Karpas-422 (cell line): Measurements from ENCODE around the gene FRAS1. TPM values are rescaled to one million over a fixed set of nuclear protein-coding genes. Genes with fewer than 3 reads are reported as not detected.

ENCODE experiments used
- DNase-seq: peaks from one replicate; pipeline ENCODE4 v3.0.0-alpha.2; 2015
- H2AFZ ChIP-seq: fragments of 200-600 bp; sonication (generic); 2 replicates; pipeline ENCODE4 v1.6.1; 2014; ENCODE audit warnings: antibody characterized with exemption, low read length, mixed read lengths
- H3K27ac ChIP-seq: fragments of 200-600 bp; sonication (generic); 2 replicates; pipeline ENCODE4 v1.5.1; 2014; ENCODE audit warnings: mild to moderate bottlenecking, low read length, moderate library complexity
- H3K27me3 ChIP-seq: fragments of 200-600 bp; sonication (generic); 2 replicates; pipeline ENCODE4 v1.6.1; 2014; ENCODE audit warnings: low read length, mixed read lengths
- H3K36me3 ChIP-seq: fragments of 200-600 bp; sonication (generic); 2 replicates; pipeline ENCODE4 v1.6.1; 2014; ENCODE audit warnings: low read length, mixed read lengths; ENCODE audit not compliant: insufficient read depth
- H3K4me1 ChIP-seq: fragments of 200-600 bp; sonication (generic); 2 replicates; pipeline ENCODE4 v1.6.1; 2014; ENCODE audit warnings: mild to moderate bottlenecking, low read length, mixed read lengths
- H3K4me2 ChIP-seq: fragments of 200-600 bp; sonication (generic); 2 replicates; pipeline ENCODE4 v1.6.1; 2014; ENCODE audit warnings: low read length, low read depth, mild to moderate bottlenecking; ENCODE audit not compliant: poor library complexity, severe bottlenecking
- H3K4me3 ChIP-seq: fragments of 200-600 bp; sonication (generic); 2 replicates; pipeline ENCODE4 v1.5.1; 2014; ENCODE audit warnings: mild to moderate bottlenecking, antibody characterized with exemption, low read length, mixed read lengths
- H3K79me2 ChIP-seq: fragments of 200-600 bp; sonication (generic); 2 replicates; pipeline ENCODE4 v1.6.1; 2014; ENCODE audit warnings: mild to moderate bottlenecking, low read length, mixed read lengths
- H3K9ac ChIP-seq: fragments of 200-600 bp; sonication (generic); 2 replicates; pipeline ENCODE4 v1.6.0; 2014; ENCODE audit warnings: low read length
- H3K9me2 ChIP-seq: fragments of 200-600 bp; sonication (generic), shearing (Covaris generic); replicated peaks from 2 replicates; pipeline ENCODE4 v1.6.0; 2014; ENCODE audit warnings: mild to moderate bottlenecking, low read length, moderate library complexity; ENCODE audit not compliant: insufficient read depth
- H3K9me3 ChIP-seq: fragments of 300-700, 200-600 bp; sonication (generic); 2 replicates; pipeline ENCODE4 v1.6.1; 2014; ENCODE audit warnings: low read length, mixed read lengths
- H4K20me1 ChIP-seq: fragments of 200-600 bp; sonication (generic); 2 replicates; pipeline ENCODE4 v1.6.1; 2014; ENCODE audit warnings: mild to moderate bottlenecking, antibody characterized with exemption, low read length, low read depth; ENCODE audit not compliant: insufficient read depth
- total RNA-seq: library from RNA; depleted of rRNA; stranded (reverse); fragments of >200 nt; shearing (Covaris generic); gene quantifications from 2 replicates; pipeline ENCODE4 v1.2.3, GENCODE V29; 2014; ENCODE audit warnings: low replicate concordance

The FRAS1 gene
- total RNA-seq, 1 experiment from 2014 or later, result not detected

- Histone ChIP-seq H3K9me3 (no peaks in the 10 kb centered on the region), H2AFZ (no peak overlapping the region), H3K36me3 (no peaks in the 10 kb centered on the region), H3K79me2 (no peaks in the 10 kb centered on the region), H3K27ac (no peak overlapping the region), H3K9ac (no peak overlapping the region), H3K4me3 (no peak overlapping the region), H3K4me2 (no peak overlapping the region), H3K4me1 (no peaks in the 10 kb centered on the region), H3K27me3 (no peaks in the 10 kb centered on the region), H4K20me1 (no peaks in the 10 kb centered on the region), H3K9me2 (no peaks in the 10 kb centered on the region)
- no peak for DNase-seq
Observed at GRCh38 chr4:78524009-78524408, 466.9 kb downstream of the FRAS1 start.

GRCh38 chr4:78525559-78525958 is 468.4 kb downstream of the FRAS1 start:
- Histone ChIP-seq H3K9me3 (no peaks in the 10 kb centered on the region), H3K9ac (no peak overlapping the region), H3K9me2 (no peaks in the 10 kb centered on the region), H4K20me1 (no peaks in the 10 kb centered on the region), H3K79me2 (no peaks in the 10 kb centered on the region), H3K27me3 (no peaks in the 10 kb centered on the region), H3K4me3 (no peak overlapping the region), H3K27ac (no peak overlapping the region), H3K36me3 (no peaks in the 10 kb centered on the region), H3K4me2 (no peak overlapping the region), H2AFZ (no peak overlapping the region), H3K4me1 (no peaks in the 10 kb centered on the region)
- no peak for DNase-seq

- Histone ChIP-seq H3K9me3 (no peaks in the 10 kb centered on the region), H4K20me1 (no peaks in the 10 kb centered on the region), H3K36me3 (no peaks in the 10 kb centered on the region), H3K4me2 (no peak overlapping the region), H3K9ac (no peak overlapping the region), H3K27me3 (no peaks in the 10 kb centered on the region), H3K79me2 (no peaks in the 10 kb centered on the region), H3K4me1 (no peaks in the 10 kb centered on the region), H3K4me3 (no peak overlapping the region), H2AFZ (no peak overlapping the region), H3K9me2 (no peaks in the 10 kb centered on the region), H3K27ac (no peak overlapping the region)
- DNase-seq, result no peak
Observed at GRCh38 chr4:78527103-78527502, 470.0 kb downstream of the FRAS1 start.

GRCh38 chr4:78527555-78527954 is 470.4 kb downstream of the FRAS1 start:
- Histone ChIP-seq H3K27me3 (no peaks in the 10 kb centered on the region), H3K9me2 (no peaks in the 10 kb centered on the region), H4K20me1 (no peaks in the 10 kb centered on the region), H3K9me3 (no peaks in the 10 kb centered on the region), H3K9ac (no peak overlapping the region), H3K27ac (no peak overlapping the region), H3K4me2 (no peak overlapping the region), H3K36me3 (no peaks in the 10 kb centered on the region), H3K79me2 (no peaks in the 10 kb centered on the region), H3K4me3 (no peak overlapping the region), H3K4me1 (no peaks in the 10 kb centered on the region), H2AFZ (no peak overlapping the region)
- no peak for DNase-seq

GRCh38 chr4:78528327-78528726 is 471.2 kb downstream of the FRAS1 start:
- H4K20me1 ChIP-seq, result no peaks in the 10 kb centered on the region
- no peaks in the 10 kb centered on the region for H3K79me2 ChIP-seq
- H3K9me3 ChIP-seq, result no peaks in the 10 kb centered on the region
- H3K4me1 ChIP-seq, result no peaks in the 10 kb centered on the region
- no peaks in the 10 kb centered on the region for H3K9me2 ChIP-seq
- H3K4me3 ChIP-seq, result no peak overlapping the region
- no peak overlapping the region for H3K9ac ChIP-seq
- no peak overlapping the region for H3K4me2 ChIP-seq
- no peak for DNase-seq
- no peaks in the 10 kb centered on the region for H3K27me3 ChIP-seq
- H3K36me3 ChIP-seq, result no peaks in the 10 kb centered on the region
- H3K27ac ChIP-seq, result no peak overlapping the region
- H2AFZ ChIP-seq, result no peak overlapping the region

- Histone ChIP-seq H3K79me2 (no peaks in the 10 kb centered on the region), H3K9me2 (no peaks in the 10 kb centered on the region), H2AFZ (no peak overlapping the region), H3K4me1 (no peaks in the 10 kb centered on the region), H3K4me3 (no peak overlapping the region), H4K20me1 (no peaks in the 10 kb centered on the region), H3K9ac (no peak overlapping the region), H3K36me3 (no peaks in the 10 kb centered on the region), H3K27me3 (no peaks in the 10 kb centered on the region), H3K27ac (no peak overlapping the region), H3K9me3 (no peaks in the 10 kb centered on the region), H3K4me2 (no peak overlapping the region)
- DNase-seq, result no peak
Observed at GRCh38 chr4:78529569-78530209, 472.6 kb downstream of the FRAS1 start.

- Histone ChIP-seq H3K4me2 (no peak overlapping the region), H2AFZ (no peak overlapping the region), H3K36me3 (no peaks in the 10 kb centered on the region), H4K20me1 (no peaks in the 10 kb centered on the region), H3K4me1 (no peaks in the 10 kb centered on the region), H3K27ac (no peak overlapping the region), H3K9me3 (no peaks in the 10 kb centered on the region), H3K9me2 (no peaks in the 10 kb centered on the region), H3K4me3 (no peak overlapping the region), H3K9ac (no peak overlapping the region), H3K27me3 (no peaks in the 10 kb centered on the region), H3K79me2 (no peaks in the 10 kb centered on the region)
- no peak for DNase-seq
Observed at GRCh38 chr4:78532046-78532445, 474.9 kb downstream of the FRAS1 start.

GRCh38 chr4:78533854-78534253 is 476.7 kb downstream of the FRAS1 start:
- no peak overlapping the region for H3K9ac ChIP-seq

More at GRCh38 chr4:78533854-78534253, 476.7 kb downstream of the FRAS1 start:
- no peak for DNase-seq
- no peak overlapping the region for H3K4me3 ChIP-seq
- H3K79me2 ChIP-seq, result no peaks in the 10 kb centered on the region
- no peaks in the 10 kb centered on the region for H3K9me3 ChIP-seq
- H4K20me1 ChIP-seq, result no peaks in the 10 kb centered on the region
- no peaks in the 10 kb centered on the region for H3K4me1 ChIP-seq
- H3K4me2 ChIP-seq, result no peak overlapping the region
- no peaks in the 10 kb centered on the region for H3K36me3 ChIP-seq
- H3K9me2 ChIP-seq, result no peaks in the 10 kb centered on the region
- no peaks in the 10 kb centered on the region for H3K27me3 ChIP-seq
- no peak overlapping the region for H3K27ac ChIP-seq
- H2AFZ ChIP-seq, result no peak overlapping the region
